Measurements from ENCODE around the gene OLA1. TPM values are rescaled to one million over a fixed set of nuclear protein-coding genes. Genes with fewer than 3 reads are reported as not detected.

The OLA1 gene
- polyA plus RNA-seq, 1 donor from 2014 or later = 134 TPM

- Histone ChIP-seq H3K4me2 (ENCODE audit: low read length) (no peak overlapping the region), H3K27ac (ENCODE audit: low read length) (no peak overlapping the region), H3K9ac (ENCODE audit: low read length) (no peak overlapping the region), H4K20me1 (ENCODE audit: insufficient read depth) (no peaks in the 10 kb centered on the region), H3F3A (ENCODE audit: insufficient read depth, low read length, poor library complexity, severe bottlenecking) (no peaks in the 10 kb centered on the region), H3K27me3 (ENCODE audit: insufficient read depth, low read depth, low read length) (no peaks in the 10 kb centered on the region), H2AFZ (ENCODE audit: low read depth, low read length) (no peak overlapping the region), H3K36me3 (ENCODE audit: insufficient read depth, low read length) (no peaks in the 10 kb centered on the region), H3K9me2 (ENCODE audit: insufficient read depth, low read length) (no peaks in the 10 kb centered on the region), H3K4me3 (ENCODE audit: low read length) (no peak overlapping the region), H3K79me2 (replicated peaks; ENCODE audit: insufficient read depth, low read length) (peaks cover 11% of the 10 kb centered on the region), H3K9me3 (ENCODE audit: low read length) (no peaks in the 10 kb centered on the region)
- no peak for TF ChIP-seq TAF1 (IDR thresholded peaks at IDR 0.05; ENCODE audit: low read depth)
- no peak for TF ChIP-seq EP300 (conservative IDR thresholded peaks at IDR 0.05; ENCODE audit: poor library complexity, severe bottlenecking)
- no peak for TF ChIP-seq RAD21 (conservative IDR thresholded peaks at IDR 0.05)
Measured at GRCh38 chr2:174195253-174195652, 53.1 kb downstream of the OLA1 start.

DNA sequence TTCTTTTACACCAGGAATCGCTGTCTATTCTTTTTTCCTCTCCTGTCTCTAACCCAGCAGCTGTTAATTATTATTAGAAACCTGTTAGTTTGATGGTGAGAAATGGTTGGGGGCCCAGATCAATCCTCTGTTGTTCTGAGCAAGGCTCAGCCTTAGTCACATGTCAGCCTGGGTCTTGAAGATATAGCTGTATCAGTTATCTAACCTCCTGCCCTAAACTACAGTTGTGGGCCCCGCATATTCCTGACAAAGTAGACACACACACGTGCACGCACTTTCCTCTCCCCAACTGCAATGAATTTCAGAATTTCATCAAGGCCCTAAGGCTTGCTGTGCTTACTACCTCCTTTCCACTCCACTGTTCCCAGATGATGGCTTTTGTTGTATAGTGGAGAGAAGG lies 54.6 kb downstream of the OLA1 start:
- Histone ChIP-seq H3K36me3 (ENCODE audit: insufficient read depth, low read length) (no peaks in the 10 kb centered on the region), H3K4me3 (ENCODE audit: low read length) (no peak overlapping the region), H3K9me3 (ENCODE audit: low read length) (no peaks in the 10 kb centered on the region), H3K9ac (ENCODE audit: low read length) (no peak overlapping the region), H3K27me3 (ENCODE audit: insufficient read depth, low read depth, low read length) (no peaks in the 10 kb centered on the region), H4K20me1 (ENCODE audit: insufficient read depth) (no peaks in the 10 kb centered on the region), H3F3A (ENCODE audit: insufficient read depth, low read length, poor library complexity, severe bottlenecking) (no peaks in the 10 kb centered on the region), H2AFZ (ENCODE audit: low read depth, low read length) (no peak overlapping the region), H3K79me2 (replicated peaks; ENCODE audit: insufficient read depth, low read length) (peaks cover 9% of the 10 kb centered on the region), H3K27ac (ENCODE audit: low read length) (no peak overlapping the region), H3K9me2 (ENCODE audit: insufficient read depth, low read length) (no peaks in the 10 kb centered on the region), H3K4me2 (ENCODE audit: low read length) (no peak overlapping the region)
- no peak for TF ChIP-seq TAF1 (IDR thresholded peaks at IDR 0.05; ENCODE audit: low read depth)
- no peak for TF ChIP-seq MXI1 (conservative IDR thresholded peaks at IDR 0.05; ENCODE audit: poor library complexity, severe bottlenecking)
- TF ChIP-seq CTCF (IDR thresholded peaks at IDR 0.05; ENCODE audit: poor library complexity, severe bottlenecking) = no peak
- TF ChIP-seq EP300 (conservative IDR thresholded peaks at IDR 0.05; ENCODE audit: poor library complexity, severe bottlenecking) = no peak
- TF ChIP-seq RAD21 (conservative IDR thresholded peaks at IDR 0.05) = no peak
- TF ChIP-seq EZH2 (IDR thresholded peaks at IDR 0.05; ENCODE audit: borderline replicate concordance, insufficient read depth, low read length, poor library complexity, severe bottlenecking) = no peak

DNA sequence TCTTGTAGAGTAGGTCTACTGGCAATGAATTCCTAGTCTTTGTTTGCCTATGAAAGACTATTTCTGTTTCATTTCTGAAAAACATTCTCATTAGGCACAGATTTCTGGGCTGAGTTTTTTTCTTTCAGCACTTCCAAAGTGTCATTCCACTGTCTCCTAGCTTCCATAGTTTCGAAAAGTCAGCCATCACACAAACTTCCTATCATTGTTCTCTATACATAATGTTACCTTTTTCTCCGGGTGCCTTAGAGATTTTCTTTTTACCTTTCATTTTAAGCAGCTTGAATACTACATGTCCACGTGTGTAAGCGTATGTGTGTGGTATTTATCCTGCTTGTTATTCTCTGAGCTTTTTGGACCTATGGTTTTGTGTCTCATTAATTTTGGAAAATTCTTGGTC lies 55.7 kb downstream of the OLA1 start:
- H3K4me2 ChIP-seq (ENCODE audit: low read length) = no peak overlapping the region
- no peak overlapping the region for H3K9ac ChIP-seq (ENCODE audit: low read length)
- H3K27me3 ChIP-seq (ENCODE audit: insufficient read depth, low read depth, low read length) = no peaks in the 10 kb centered on the region
- H3F3A ChIP-seq (ENCODE audit: insufficient read depth, low read length, poor library complexity, severe bottlenecking) = no peaks in the 10 kb centered on the region
- H3K79me2 ChIP-seq (replicated peaks; ENCODE audit: insufficient read depth, low read length) = peaks cover 9% of the 10 kb centered on the region
- TF ChIP-seq EP300 (conservative IDR thresholded peaks at IDR 0.05; ENCODE audit: poor library complexity, severe bottlenecking) (no peak), TAF1 (IDR thresholded peaks at IDR 0.05; ENCODE audit: low read depth) (no peak), POLR2AphosphoS5 (IDR thresholded peaks at IDR 0.05) (no peak), SMC3 (conservative IDR thresholded peaks at IDR 0.05; ENCODE audit: poor library complexity) (no peak), EZH2 (IDR thresholded peaks at IDR 0.05; ENCODE audit: borderline replicate concordance, insufficient read depth, low read length, poor library complexity, severe bottlenecking) (no peak), CTCF (IDR thresholded peaks at IDR 0.05; ENCODE audit: poor library complexity, severe bottlenecking) (no peak), MXI1 (conservative IDR thresholded peaks at IDR 0.05; ENCODE audit: poor library complexity, severe bottlenecking) (no peak), RAD21 (conservative IDR thresholded peaks at IDR 0.05) (no peak)
- TF ChIP-seq, protein P1, sequence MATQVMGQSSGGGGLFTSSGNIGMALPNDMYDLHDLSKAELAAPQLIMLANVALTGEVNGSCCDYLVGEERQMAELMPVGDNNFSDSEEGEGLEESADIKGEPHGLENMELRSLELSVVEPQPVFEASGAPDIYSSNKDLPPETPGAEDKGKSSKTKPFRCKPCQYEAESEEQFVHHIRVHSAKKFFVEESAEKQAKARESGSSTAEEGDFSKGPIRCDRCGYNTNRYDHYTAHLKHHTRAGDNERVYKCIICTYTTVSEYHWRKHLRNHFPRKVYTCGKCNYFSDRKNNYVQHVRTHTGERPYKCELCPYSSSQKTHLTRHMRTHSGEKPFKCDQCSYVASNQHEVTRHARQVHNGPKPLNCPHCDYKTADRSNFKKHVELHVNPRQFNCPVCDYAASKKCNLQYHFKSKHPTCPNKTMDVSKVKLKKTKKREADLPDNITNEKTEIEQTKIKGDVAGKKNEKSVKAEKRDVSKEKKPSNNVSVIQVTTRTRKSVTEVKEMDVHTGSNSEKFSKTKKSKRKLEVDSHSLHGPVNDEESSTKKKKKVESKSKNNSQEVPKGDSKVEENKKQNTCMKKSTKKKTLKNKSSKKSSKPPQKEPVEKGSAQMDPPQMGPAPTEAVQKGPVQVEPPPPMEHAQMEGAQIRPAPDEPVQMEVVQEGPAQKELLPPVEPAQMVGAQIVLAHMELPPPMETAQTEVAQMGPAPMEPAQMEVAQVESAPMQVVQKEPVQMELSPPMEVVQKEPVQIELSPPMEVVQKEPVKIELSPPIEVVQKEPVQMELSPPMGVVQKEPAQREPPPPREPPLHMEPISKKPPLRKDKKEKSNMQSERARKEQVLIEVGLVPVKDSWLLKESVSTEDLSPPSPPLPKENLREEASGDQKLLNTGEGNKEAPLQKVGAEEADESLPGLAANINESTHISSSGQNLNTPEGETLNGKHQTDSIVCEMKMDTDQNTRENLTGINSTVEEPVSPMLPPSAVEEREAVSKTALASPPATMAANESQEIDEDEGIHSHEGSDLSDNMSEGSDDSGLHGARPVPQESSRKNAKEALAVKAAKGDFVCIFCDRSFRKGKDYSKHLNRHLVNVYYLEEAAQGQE (IDR thresholded peaks at IDR 0.05; ENCODE audit: borderline replicate concordance) = no peak
- no peaks in the 10 kb centered on the region for H3K36me3 ChIP-seq (ENCODE audit: insufficient read depth, low read length)
- no peak overlapping the region for H3K27ac ChIP-seq (ENCODE audit: low read length)
- H3K9me2 ChIP-seq (ENCODE audit: insufficient read depth, low read length) = no peaks in the 10 kb centered on the region
- no peak overlapping the region for H2AFZ ChIP-seq (ENCODE audit: low read depth, low read length)
- no peaks in the 10 kb centered on the region for H4K20me1 ChIP-seq (ENCODE audit: insufficient read depth)
- H3K4me3 ChIP-seq (ENCODE audit: low read length) = no peak overlapping the region
- no peaks in the 10 kb centered on the region for H3K9me3 ChIP-seq (ENCODE audit: low read length)
